Fibroblast of villous mesenchyme (primary cell): Measurements from ENCODE around the gene SUCNR1. TPM values are rescaled to one million over a fixed set of nuclear protein-coding genes. Genes with fewer than 3 reads are reported as not detected.
"Not testable (repeated sequence)": the region's sequence is repeated elsewhere in the genome, so short reads cannot be mapped to it uniquely, and the experiment has no call there.

Source experiments
- DNase-seq: peaks from one replicate; pipeline ENCODE4 v3.0.0-alpha.2; 2010; ENCODE audit warnings: low read depth
- H3K4me3 ChIP-seq: 2 replicates; pipeline ENCODE4 v1.5.1; 2011; ENCODE audit warnings: low read depth, mild to moderate bottlenecking, low read length
- CTCF ChIP-seq: IDR thresholded peaks from 2 replicates; pipeline ENCODE4 v1.5.1; 2012; ENCODE audit warnings: low read depth, mild to moderate bottlenecking, low read length; ENCODE audit not compliant: insufficient read depth
- total RNA-seq: library from RNA; depleted of rRNA; stranded (reverse); fragments of >200 nt; gene quantifications from 2 replicates; pipeline ENCODE4 v1.2.3, GENCODE V29; 2012

SUCNR1 gene
- total RNA-seq, 1 donor, result 0.43 TPM

GRCh38 chr3:151871639-151872468, 1.6 kb upstream of the SUCNR1 start:
- TF ChIP-seq CTCF, result no peak
- peak; percentile 48 for DNase-seq
- H3K4me3 ChIP-seq, result no peak overlapping the region

DNA sequence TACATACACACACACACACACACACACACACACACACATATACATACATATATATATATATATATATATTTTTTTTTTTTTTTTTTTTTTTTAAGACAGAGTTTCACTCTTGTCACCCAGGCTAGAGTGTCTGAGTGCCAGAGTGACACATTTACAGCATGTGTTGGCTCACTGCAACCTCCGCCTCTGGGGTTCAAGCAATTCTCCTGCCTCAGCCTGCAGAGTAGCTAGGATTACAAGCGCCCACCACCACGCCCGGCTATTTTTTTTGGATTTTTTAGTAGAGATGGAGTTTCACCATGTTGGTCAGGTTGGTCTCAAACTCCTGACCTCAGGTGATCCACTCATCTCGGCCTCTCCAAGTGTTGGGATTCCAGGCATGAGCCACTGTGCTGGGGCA, 636 bp downstream of the SUCNR1 start:
- H3K4me3 ChIP-seq, DNase-seq: not testable (repeated sequence)

GRCh38 chr3:151875759-151876158, 2.3 kb downstream of the SUCNR1 start:
- no peak for DNase-seq
- no peak for TF ChIP-seq CTCF
- H3K4me3 ChIP-seq, result no peak overlapping the region

- no peak for TF ChIP-seq CTCF
- no peak for DNase-seq
- no peak overlapping the region for H3K4me3 ChIP-seq
Measured at GRCh38 chr3:151877269-151877668, 3.8 kb downstream of the SUCNR1 start.

GRCh38 chr3:151878465-151878864, 5.0 kb downstream of the SUCNR1 start:
- no peak for TF ChIP-seq CTCF
- H3K4me3 ChIP-seq, result no peak overlapping the region
- no peak for DNase-seq

- no peak for TF ChIP-seq CTCF
- DNase-seq, result no peak
- H3K4me3 ChIP-seq, result no peak overlapping the region
Measured at GRCh38 chr3:151879037-151879436, 5.6 kb downstream of the SUCNR1 start.

DNA sequence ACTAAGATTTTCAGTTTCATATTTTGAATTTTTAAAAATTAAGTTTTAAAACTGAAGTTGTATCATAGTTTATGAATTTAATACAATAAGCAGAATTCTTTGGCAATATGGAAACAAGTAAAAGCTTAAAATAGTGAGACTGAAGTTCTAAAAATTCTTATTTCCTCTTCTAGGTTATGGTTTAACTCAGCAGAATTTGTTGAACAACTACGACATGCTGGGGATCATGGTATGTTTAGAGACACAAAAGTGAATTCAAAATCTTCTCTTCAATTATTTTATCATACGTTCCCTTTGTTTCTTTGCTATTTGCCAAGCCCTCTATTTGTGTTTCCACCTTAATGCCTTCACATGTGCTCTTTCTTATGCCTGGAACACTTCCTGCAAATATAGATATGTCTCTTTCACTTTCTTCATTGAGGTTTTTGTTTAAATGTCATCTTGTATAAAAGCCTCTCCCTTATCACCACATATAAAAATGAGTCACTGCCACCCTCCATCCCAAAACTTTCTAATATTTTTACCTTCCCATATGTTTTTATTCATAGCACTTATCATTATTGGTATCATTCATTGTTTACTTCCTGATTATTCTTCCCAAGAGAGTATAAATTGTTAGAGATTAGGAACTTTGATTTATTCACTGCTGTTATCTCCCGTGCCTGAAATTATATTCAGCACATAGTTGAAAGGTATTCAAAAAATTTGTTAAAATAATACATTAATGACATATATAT, 6.4 kb downstream of the SUCNR1 start:
- peak; percentile 43 for DNase-seq
- H3K4me3 ChIP-seq, result no peak overlapping the region
- TF ChIP-seq CTCF, result no peak
